SJCRH30 (cell line): ENCODE measurements around the gene DNMBP. TPM values are rescaled to one million over a fixed set of nuclear protein-coding genes. Genes with fewer than 3 reads are reported as not detected.
A peak's percentile ranks its signal among the peaks of the same experiment; 100 is the strongest.
"Not testable (repeated sequence)": the region's sequence is repeated elsewhere in the genome, so short reads cannot be mapped to it uniquely, and the experiment has no call there.

Source experiments
- DNase-seq, 2 experiments: peaks; one replicate each; pipeline ENCODE4 v3.0.0-alpha.2; 2015 to 2020
- H3K27ac ChIP-seq: fragments of 250-450 bp; sonication (Bioruptor Pico); 2 replicates; pipeline ENCODE4 v1.5.1; 2020; ENCODE audit warnings: mild to moderate bottlenecking, moderate library complexity
- H3K27me3 ChIP-seq: fragments of 250-450 bp; sonication (Bioruptor Pico); 2 replicates; pipeline ENCODE4 v1.5.1; 2020; ENCODE audit warnings: mild to moderate bottlenecking, moderate library complexity
- H3K36me3 ChIP-seq: fragments of 250-450 bp; sonication (Bioruptor Pico); 2 replicates; pipeline ENCODE4 v1.5.1; 2020; ENCODE audit warnings: mild to moderate bottlenecking, moderate library complexity
- H3K4me1 ChIP-seq: fragments of 250-450 bp; sonication (Bioruptor Pico); 2 replicates; pipeline ENCODE4 v1.5.1; 2020; ENCODE audit warnings: mild to moderate bottlenecking, moderate library complexity
- H3K4me3 ChIP-seq: fragments of 250-450 bp; sonication (Bioruptor Pico); 2 replicates; pipeline ENCODE4 v1.5.1; 2020; ENCODE audit warnings: mild to moderate bottlenecking, moderate library complexity
- H3K9me3 ChIP-seq: fragments of 250-450 bp; sonication (Bioruptor Pico); replicated peaks from 2 replicates; pipeline ENCODE4 v1.5.1; 2020; ENCODE audit warnings: mild to moderate bottlenecking, moderate library complexity
- total RNA-seq: library from RNA; depleted of rRNA; stranded (reverse); fragments of >200 nt; shearing (Covaris generic); gene quantifications from 2 replicates; pipeline ENCODE4 v1.2.3, GENCODE V29; 2014

The DNMBP gene
- total RNA-seq, 1 experiment from 2014 or later, result 6.9 TPM

DNA sequence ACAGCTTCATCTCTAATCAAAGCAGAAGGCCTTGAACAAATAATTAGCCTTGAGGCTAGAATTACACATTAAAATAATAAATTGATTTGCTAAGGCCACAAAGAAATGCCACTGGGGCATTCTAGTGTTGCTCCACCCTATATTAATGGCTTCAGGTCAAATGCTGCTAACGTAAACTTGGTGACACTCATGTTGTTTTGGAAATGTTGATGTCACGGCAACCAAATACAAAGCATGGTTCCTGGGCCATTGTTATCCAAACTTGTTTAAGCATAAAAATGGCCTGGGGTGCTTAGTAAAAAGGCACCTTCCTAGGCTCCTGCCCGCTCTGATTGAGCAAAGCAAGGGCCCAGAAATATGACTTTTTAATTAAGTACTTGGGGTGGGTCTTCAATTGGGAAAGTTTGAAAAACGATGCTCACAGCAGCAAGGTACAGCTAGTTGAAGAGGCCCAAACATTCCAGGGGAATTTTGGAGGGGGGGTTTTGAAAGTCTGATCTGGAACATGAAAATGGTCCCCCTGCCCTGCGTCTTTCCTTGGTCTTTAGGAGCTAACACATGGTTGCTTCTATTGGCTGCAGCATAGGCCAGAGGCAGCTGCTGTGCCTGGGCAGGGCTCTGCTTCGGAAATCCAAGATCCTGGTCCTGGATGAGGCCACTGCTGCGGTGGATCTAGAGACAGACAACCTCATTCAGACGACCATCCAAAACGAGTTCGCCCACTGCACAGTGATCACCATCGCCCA, 159.6 kb downstream of the DNMBP start:
- DNase-seq, result no peak
- H3K4me1 ChIP-seq, result 0 out of 2 replicates have a peak, but pooled peaks cover 2% of the 10 kb centered on the region
- H3K27me3 ChIP-seq, result no peaks in the 10 kb centered on the region
- no peaks in the 10 kb centered on the region for H3K9me3 ChIP-seq
- H3K4me3 ChIP-seq, result no peak overlapping the region
- H3K36me3 ChIP-seq, result no peaks in the 10 kb centered on the region
- no peak overlapping the region for H3K27ac ChIP-seq

DNA sequence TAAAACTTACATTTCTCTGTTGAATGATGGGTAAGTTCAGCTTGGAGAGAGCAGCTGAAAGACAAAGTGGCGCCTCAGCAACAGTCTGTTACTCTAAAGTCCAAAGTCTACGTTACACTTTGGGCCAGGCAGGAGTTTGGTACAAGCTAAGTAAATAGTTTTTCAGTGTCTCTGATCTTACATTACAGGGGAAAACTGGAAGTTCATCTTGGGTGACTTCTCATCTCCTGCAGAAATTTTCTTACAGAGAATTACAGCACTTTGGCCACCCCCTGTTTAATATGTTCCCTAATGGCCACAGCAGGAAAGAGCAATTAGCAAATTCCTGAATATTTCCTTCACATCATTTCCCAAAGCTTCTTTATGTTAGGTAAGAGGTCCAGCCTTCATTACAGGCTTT, 160.2 kb downstream of the DNMBP start:
- Histone ChIP-seq H3K4me3 (no peak overlapping the region), H3K27ac (no peak overlapping the region), H3K27me3 (no peaks in the 10 kb centered on the region), H3K9me3 (no peaks in the 10 kb centered on the region), H3K36me3 (no peaks in the 10 kb centered on the region), H3K4me1 (0 out of 2 replicates have a peak, but pooled peaks cover 2% of the 10 kb centered on the region)
- DNase-seq, result no peak

DNA sequence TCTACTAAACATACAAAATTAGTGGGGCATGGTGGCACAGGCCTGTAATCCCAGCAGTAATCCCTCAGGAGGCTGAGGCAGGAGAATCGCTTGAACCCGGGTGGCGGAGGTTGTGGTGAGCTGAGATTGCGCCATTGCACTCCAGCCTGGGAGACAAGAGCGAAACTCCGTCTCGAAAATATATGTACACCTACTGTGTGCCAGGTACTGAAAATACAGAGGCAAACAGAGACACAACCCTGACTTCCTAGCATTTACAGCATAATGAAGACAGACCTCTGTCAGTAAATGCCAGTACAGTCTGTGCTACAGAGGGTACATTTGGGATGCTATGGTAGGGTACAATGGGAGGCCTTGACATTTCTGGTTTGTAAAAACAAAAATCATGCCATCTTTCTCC, 160.7 kb downstream of the DNMBP start:
- 0 out of 2 replicates have a peak, but pooled peaks cover 2% of the 10 kb centered on the region for H3K4me1 ChIP-seq
- no peaks in the 10 kb centered on the region for H3K36me3 ChIP-seq
- no peaks in the 10 kb centered on the region for H3K9me3 ChIP-seq
- no peak overlapping the region for H3K27ac ChIP-seq
- H3K4me3 ChIP-seq, result no peak overlapping the region
- DNase-seq, result no peak
- no peaks in the 10 kb centered on the region for H3K27me3 ChIP-seq

DNA sequence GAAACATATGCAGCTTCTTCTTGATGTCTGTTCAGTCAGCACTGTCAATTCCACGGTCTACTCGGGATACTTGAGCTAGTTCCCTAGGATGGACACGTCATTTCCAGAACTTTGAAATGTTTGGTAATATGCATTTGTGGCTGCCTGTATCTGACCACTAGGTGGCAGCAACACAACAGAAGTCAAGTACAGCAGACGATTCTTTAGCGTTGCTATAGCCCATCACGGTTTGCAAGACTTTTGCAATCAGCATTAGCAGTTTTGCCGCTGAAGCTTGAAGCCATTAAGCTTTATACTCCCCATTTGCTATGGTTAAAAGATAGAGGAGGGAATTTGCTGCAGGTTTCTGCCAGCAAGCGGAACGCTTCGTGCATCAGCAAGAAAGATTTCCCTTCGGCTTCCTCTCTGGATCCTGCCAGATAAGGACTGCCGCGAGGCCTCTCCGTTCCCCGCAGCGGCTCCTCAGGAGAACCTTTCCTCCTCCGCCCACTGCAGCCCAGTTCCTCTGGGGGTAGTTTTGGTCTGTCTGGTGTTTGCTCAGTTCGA, 163.8 kb downstream of the DNMBP start:
- H3K27ac ChIP-seq, result no peak overlapping the region
- H3K4me1 ChIP-seq, result 0 out of 2 replicates have a peak, but pooled peaks cover 2% of the 10 kb centered on the region
- H3K4me3 ChIP-seq, result 0 out of 2 replicates have a peak overlapping the region, but pooled peaks have one; percentile 14
- peak; percentile 77 to 92 for DNase-seq
- H3K9me3 ChIP-seq, result no peaks in the 10 kb centered on the region
- H3K27me3 ChIP-seq, result no peaks in the 10 kb centered on the region
- H3K36me3 ChIP-seq, result no peaks in the 10 kb centered on the region

DNA sequence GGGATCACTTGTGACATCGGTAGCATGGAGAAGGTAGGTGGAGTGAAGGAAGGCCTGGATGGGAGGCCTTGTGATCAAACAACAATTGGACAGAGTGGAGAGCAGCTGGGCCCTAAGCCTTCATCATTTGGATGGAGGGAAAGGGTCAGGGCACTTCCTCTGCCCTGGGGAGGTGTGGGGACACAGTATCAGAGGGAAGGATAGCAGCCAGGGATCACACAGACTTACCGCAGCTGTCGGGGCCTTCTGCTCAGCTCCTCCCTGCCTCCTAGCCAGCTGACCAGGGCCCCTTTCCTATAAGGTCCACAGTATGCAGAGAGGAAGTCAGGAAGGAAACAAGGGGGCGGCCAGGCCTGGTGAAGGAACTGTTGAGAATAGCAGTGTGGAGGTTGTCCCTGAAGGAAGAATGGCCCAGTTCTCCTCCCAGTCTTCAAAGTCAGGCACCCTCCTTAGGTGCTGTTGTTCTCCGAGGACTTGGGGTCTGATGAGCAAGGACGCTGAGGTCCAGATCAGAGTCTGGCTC, 165.3 kb downstream of the DNMBP start:
- H3K27me3 ChIP-seq, result no peaks in the 10 kb centered on the region
- no peak overlapping the region for H3K27ac ChIP-seq
- H3K9me3 ChIP-seq, result no peaks in the 10 kb centered on the region
- H3K4me3 ChIP-seq, result no peak overlapping the region
- 0 out of 2 replicates have a peak, but pooled peaks cover 2% of the 10 kb centered on the region for H3K4me1 ChIP-seq
- H3K36me3 ChIP-seq, result no peaks in the 10 kb centered on the region
- DNase-seq, result peak; percentile 32 to 61

DNA sequence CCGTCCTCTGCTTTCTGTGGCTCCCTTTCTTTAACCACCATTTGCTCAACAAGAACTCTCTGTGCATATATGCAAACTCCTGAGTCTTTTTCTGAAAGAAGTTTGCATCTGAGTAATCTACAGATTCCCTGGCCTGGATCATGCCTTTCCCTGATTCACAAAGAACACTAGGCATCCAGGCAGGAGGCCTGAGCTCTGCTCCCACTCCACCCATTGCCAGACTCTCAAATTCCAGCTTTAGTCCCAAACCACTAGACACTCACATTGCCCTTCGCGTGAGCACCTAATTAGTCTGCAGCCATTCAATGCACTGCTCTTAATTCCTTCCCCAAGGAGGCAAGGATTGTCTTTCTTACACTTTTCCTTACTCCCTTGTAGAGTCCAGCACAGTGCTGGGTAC, 166.4 kb downstream of the DNMBP start:
- Histone ChIP-seq H3K27ac (no peak overlapping the region), H3K4me3 (no peak overlapping the region), H3K36me3 (no peaks in the 10 kb centered on the region), H3K4me1 (0 out of 2 replicates have a peak, but pooled peaks cover 2% of the 10 kb centered on the region), H3K27me3 (no peaks in the 10 kb centered on the region), H3K9me3 (no peaks in the 10 kb centered on the region)
- no peak for DNase-seq

DNA sequence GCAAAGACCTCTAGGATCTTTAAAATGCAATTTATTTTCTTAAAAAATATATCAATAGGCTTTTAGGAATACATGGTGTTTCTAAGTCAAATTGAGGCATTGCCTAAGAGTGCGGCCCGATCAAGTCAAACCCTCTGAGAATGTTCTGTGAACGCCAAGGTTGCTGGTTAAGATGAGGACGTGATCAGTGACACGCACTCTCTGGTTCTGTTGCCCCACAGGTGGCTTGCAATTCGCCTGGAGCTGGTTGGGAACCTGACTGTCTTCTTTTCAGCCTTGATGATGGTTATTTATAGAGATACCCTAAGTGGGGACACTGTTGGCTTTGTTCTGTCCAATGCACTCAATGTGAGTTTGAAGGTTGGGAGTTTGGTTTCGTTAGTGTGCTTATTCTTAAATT, 168.0 kb downstream of the DNMBP start:
- Histone ChIP-seq H3K27me3 (no peaks in the 10 kb centered on the region), H3K9me3 (no peaks in the 10 kb centered on the region), H3K27ac (no peak overlapping the region), H3K36me3 (no peaks in the 10 kb centered on the region), H3K4me1 (0 out of 2 replicates have a peak, but pooled peaks cover 2% of the 10 kb centered on the region), H3K4me3 (no peak overlapping the region)
- DNase-seq, result no peak

DNA sequence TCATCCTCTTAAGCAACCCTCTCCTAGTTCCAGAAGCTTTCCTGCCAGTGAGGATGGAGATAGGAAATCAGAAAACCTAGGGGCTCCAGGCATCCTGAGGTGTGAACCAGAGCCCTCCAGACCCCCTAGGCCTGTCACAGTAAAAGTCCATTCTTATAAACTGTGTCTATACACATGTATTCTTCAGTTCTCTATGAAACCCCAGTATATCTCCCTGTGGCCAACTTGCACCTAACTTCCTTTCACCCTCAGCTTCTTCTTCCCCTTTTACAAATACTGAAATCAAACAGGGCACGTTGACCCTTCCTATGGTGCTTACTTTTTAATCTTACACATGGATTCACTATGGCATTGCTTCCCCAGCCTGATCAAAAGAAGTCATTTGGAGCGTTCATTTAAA, 168.9 kb downstream of the DNMBP start:
- DNase-seq, H3K9me3 ChIP-seq, H3K27me3 ChIP-seq, H3K4me1 ChIP-seq, H3K36me3 ChIP-seq, H3K4me3 ChIP-seq, H3K27ac ChIP-seq: not testable (repeated sequence)

DNA sequence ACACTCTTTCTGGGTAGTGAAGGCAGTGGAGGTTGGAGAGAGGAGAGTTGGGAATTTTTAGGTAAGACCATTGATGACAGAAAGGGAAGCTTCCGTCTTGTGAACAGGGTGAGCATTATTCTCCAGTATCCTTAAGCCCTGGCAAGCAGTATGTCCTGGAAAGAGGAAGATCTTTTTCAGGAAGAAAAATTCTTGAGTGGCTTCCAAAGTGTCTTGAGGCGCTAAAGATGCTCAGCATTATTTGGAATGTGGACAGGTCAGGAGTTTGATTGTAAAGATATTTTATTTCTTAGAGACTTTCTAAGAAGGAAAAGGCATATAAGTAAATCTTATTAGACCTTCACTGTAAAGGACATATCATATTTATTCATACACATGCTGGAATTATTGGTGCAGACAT, 173.0 kb downstream of the DNMBP start:
- H3K4me1 ChIP-seq, result no peaks in the 10 kb centered on the region
- H3K9me3 ChIP-seq, result no peaks in the 10 kb centered on the region
- no peaks in the 10 kb centered on the region for H3K27me3 ChIP-seq
- no peaks in the 10 kb centered on the region for H3K36me3 ChIP-seq
- H3K4me3 ChIP-seq, result no peak overlapping the region
- H3K27ac ChIP-seq, result no peak overlapping the region
- no peak for DNase-seq

DNA sequence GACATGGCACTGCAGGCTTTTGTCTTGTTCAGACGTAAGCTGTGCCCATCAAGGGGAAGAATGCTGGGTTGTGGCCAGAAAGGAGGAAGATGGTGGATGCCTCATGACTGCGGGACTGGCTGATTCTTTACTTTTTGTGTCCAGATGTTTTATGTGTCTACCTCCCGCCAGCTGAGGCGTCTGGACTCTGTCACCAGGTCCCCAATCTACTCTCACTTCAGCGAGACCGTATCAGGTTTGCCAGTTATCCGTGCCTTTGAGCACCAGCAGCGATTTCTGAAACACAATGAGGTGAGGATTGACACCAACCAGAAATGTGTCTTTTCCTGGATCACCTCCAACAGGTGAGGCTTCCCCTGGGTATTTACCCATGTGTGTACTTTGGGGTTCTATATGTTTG, 173.8 kb downstream of the DNMBP start:
- no peak for DNase-seq

DNA sequence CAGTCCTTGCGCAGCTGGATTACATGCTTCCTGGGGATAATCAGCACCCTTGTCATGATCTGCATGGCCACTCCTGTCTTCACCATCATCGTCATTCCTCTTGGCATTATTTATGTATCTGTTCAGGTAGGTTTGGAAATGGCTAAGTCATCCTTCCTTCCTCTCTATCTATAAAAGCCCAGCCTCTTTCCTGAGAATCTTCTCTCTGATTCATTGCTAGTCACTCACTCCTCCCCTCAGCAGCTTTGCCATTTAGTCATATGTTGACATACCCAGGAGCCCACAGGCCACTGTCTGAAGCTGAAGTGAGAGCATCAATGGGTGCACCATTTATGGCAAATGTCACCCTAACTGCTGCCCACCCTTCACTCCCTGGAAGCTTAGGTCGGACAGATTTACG, 175.3 kb downstream of the DNMBP start:
- DNase-seq, result no peak
- Histone ChIP-seq H3K4me1 (no peaks in the 10 kb centered on the region), H3K27ac (no peak overlapping the region), H3K4me3 (no peak overlapping the region), H3K36me3 (no peaks in the 10 kb centered on the region), H3K9me3 (no peaks in the 10 kb centered on the region), H3K27me3 (no peaks in the 10 kb centered on the region)

More for the DNA sequence above, 173.8 kb downstream of the DNMBP start:
- no peaks in the 10 kb centered on the region for H3K36me3 ChIP-seq
- no peaks in the 10 kb centered on the region for H3K9me3 ChIP-seq
- no peak overlapping the region for H3K27ac ChIP-seq
- H3K27me3 ChIP-seq, result no peaks in the 10 kb centered on the region
- no peaks in the 10 kb centered on the region for H3K4me1 ChIP-seq
- no peak overlapping the region for H3K4me3 ChIP-seq

DNA sequence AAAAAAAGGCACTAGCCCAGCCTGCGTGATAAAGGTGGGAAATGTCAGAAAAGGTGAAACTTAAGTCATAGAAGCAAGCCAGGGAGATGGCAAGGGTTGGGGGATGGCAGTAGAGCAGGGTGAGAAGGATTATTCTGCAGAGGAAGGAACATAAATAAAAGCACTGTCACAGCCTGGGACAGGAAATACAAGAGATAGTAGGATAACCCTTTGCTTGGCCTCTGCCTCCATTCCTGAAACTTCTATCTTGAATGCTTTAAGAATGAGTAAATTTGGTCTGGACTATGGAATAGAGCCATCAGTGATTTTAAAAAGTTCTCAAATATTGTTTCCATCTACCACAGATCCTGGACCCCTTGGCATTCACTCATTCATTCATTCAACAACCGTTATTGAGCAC, 177.3 kb downstream of the DNMBP start:
- no peaks in the 10 kb centered on the region; the same call in 1 of the 2 replicates for H3K27me3 ChIP-seq
- no peaks in the 10 kb centered on the region for H3K36me3 ChIP-seq
- no peaks in the 10 kb centered on the region for H3K4me1 ChIP-seq
- 0 out of 2 replicates have a peak, but pooled peaks cover 3% of the 10 kb centered on the region for H3K9me3 ChIP-seq
- H3K27ac ChIP-seq, result no peak overlapping the region
- no peak for DNase-seq
- no peak overlapping the region for H3K4me3 ChIP-seq

DNA sequence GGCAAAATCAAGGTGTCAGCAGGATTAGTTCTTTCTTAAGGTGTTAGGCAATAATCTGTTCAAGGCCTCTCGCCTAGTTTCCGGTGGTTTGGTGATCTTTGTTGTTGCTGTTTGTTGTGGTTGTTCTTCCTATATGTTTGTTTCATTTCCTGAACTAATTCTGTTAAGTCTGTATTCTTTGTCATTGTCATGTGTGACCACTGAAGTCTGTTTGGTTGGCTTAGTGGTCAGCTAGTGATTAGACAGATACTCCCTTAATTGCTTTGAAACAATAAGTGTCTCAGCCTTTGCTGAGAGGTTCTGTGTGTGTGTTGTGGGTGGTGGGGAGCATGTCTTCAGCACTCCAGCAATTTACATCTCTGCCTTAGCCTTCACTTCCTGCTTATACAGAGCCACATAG, 181.3 kb downstream of the DNMBP start:
- no peak for DNase-seq
- H3K27me3 ChIP-seq, result no peaks in the 10 kb centered on the region; the same call in 1 of the 2 replicates
- no peak overlapping the region for H3K27ac ChIP-seq
- 0 out of 2 replicates have a peak, but pooled peaks cover 3% of the 10 kb centered on the region for H3K9me3 ChIP-seq
- H3K36me3 ChIP-seq, result no peaks in the 10 kb centered on the region
- H3K4me1 ChIP-seq, result no peaks in the 10 kb centered on the region
- no peak overlapping the region for H3K4me3 ChIP-seq

DNA sequence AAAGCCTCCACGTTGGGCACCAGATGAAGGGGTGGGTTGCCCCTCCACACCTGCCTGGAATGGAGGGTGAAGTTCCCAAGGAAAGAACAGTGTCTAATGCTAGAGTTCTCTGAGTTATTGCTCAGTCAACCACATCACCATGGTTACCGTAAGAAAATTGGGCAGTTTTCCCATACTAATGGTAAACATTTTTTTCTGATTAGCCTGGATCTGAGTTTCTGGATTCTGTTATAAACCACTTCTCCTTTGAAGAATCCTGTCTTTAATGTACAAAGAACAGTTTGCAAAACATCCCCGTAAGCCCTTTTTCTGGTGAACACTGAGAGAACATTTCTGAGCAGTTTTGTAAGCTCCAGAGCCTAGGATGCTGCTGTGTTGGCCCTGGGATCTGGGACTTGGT, 181.8 kb downstream of the DNMBP start:
- no peak overlapping the region for H3K27ac ChIP-seq
- DNase-seq, result no peak
- no peaks in the 10 kb centered on the region for H3K4me1 ChIP-seq
- no peak overlapping the region for H3K4me3 ChIP-seq
- no peaks in the 10 kb centered on the region for H3K36me3 ChIP-seq
- no peaks in the 10 kb centered on the region; the same call in 1 of the 2 replicates for H3K27me3 ChIP-seq
- 0 out of 2 replicates have a peak, but pooled peaks cover 3% of the 10 kb centered on the region for H3K9me3 ChIP-seq
